OCI-LY1 (cell line): ENCODE results near the gene HBM.

Experiments used
- EZH2 ChIP-seq: fragments of 200-600 bp; sonication (generic), shearing (Covaris generic); IDR thresholded peaks from 2 replicates; pipeline ENCODE4 v1.8.0; 2017; ENCODE audit warnings: borderline replicate concordance, mixed run types, mild to moderate bottlenecking, antibody characterized with exemption, low read length, moderate library complexity, mixed read lengths
- TF ChIP-seq, protein P1 (sequence below): fragments of 200-600 bp; sonication (generic), shearing (Covaris generic); IDR thresholded peaks from 2 replicates; pipeline ENCODE4 v1.5.1; 2017; ENCODE audit warnings: mild to moderate bottlenecking, antibody characterized with exemption, low read length, moderate library complexity, mixed read lengths

DNA sequence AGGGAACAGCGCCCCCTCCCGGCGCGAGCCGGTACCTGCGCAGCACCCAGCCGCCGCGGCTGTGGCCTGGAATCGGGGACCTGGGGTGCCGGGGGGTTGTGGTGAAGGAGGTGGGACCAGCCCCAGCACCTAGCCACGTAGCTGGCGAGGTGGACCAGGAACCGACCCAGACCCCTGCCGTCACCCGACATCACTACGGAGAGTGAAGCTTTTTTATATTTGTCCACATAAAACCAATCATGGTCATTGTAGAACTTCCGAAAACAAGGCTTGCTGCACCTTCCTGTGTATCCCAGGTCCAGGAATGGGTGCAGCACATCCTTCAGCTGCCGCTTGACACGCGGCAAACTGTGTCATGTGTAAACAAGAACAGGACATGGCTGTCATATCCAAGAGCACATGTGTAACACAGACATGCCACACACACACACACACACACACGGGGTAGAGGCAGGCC, 15.8 kb downstream of the HBM start:
- TF ChIP-seq, protein P1, sequence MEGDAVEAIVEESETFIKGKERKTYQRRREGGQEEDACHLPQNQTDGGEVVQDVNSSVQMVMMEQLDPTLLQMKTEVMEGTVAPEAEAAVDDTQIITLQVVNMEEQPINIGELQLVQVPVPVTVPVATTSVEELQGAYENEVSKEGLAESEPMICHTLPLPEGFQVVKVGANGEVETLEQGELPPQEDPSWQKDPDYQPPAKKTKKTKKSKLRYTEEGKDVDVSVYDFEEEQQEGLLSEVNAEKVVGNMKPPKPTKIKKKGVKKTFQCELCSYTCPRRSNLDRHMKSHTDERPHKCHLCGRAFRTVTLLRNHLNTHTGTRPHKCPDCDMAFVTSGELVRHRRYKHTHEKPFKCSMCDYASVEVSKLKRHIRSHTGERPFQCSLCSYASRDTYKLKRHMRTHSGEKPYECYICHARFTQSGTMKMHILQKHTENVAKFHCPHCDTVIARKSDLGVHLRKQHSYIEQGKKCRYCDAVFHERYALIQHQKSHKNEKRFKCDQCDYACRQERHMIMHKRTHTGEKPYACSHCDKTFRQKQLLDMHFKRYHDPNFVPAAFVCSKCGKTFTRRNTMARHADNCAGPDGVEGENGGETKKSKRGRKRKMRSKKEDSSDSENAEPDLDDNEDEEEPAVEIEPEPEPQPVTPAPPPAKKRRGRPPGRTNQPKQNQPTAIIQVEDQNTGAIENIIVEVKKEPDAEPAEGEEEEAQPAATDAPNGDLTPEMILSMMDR = peak; percentile 96
- no peak for TF ChIP-seq EZH2
